Neuronal stem cell (in vitro differentiated cells): ENCODE measurements around the gene RBP7. TPM values are rescaled to one million over a fixed set of nuclear protein-coding genes. Genes with fewer than 3 reads are reported as not detected.

Source experiments
- small RNA-seq: library from polyadenylated mRNA; stranded (forward); fragments of <200 nt; extraction: miRNeasy Mini kit (QIAGEN cat#:217004); gene quantifications from one replicate; pipeline ENCODE3, GENCODE V24; 2013; ENCODE audit not compliant: insufficient read depth

The RBP7 gene

Small RNA genes within 50 kb of the gene (small RNA-seq; reads per million reads assigned to genes)
- gene MIR5697 = not detected
